OCI-LY7 (cell line): Measurements from ENCODE around the gene DUSP12. TPM values are rescaled to one million over a fixed set of nuclear protein-coding genes. Genes with fewer than 3 reads are reported as not detected.

Experiments
- BruUV-seq: library from RNA; stranded (reverse); fragments of 400-500 nt; replicated peaks from 2 replicates; lab custom pipeline; 2021; lab: Mats Ljungman, UMichigan
- CTCF ChIA-PET: fragments of 300-600 bp; sonication (Branson Sonifier 250); formaldehyde crosslinking; loops from one replicate; lab custom pipeline; 2022; ENCODE audit warnings: antibody characterized with exemption; ENCODE audit not compliant: unreplicated experiment; lab: Charles Lee
- POLR2A ChIA-PET: fragments of 300-600 bp; sonication (Branson Sonifier 250); formaldehyde crosslinking; loops from one replicate; lab custom pipeline; 2022; ENCODE audit warnings: antibody characterized with exemption; lab: Charles Lee
- DNase-seq: peaks from one replicate; pipeline ENCODE4 v3.0.0-alpha.2; 2015; ENCODE audit warnings: low spot score
- H2AFZ ChIP-seq: fragments of 200-600 bp; sonication (generic), shearing (Covaris generic); 2 replicates; pipeline ENCODE4 v1.6.1; 2014; ENCODE audit warnings: mild to moderate bottlenecking, antibody characterized with exemption, low read length, moderate library complexity
- H3K27ac ChIP-seq: fragments of 200-600 bp; sonication (generic); 2 replicates; pipeline ENCODE4 v1.5.1; 2014; ENCODE audit warnings: mixed run types, low read depth, mild to moderate bottlenecking, moderate library complexity, low read length, inconsistent platforms; ENCODE audit not compliant: poor library complexity, severe bottlenecking
- H3K36me3 ChIP-seq: fragments of 200-600 bp; sonication (generic); 2 replicates; pipeline ENCODE4 v1.6.1; 2014; ENCODE audit warnings: mild to moderate bottlenecking, antibody characterized with exemption, low read length, moderate library complexity, mixed read lengths; ENCODE audit not compliant: insufficient read depth
- H3K4me1 ChIP-seq: fragments of 200-600 bp; sonication (generic); 2 replicates; pipeline ENCODE4 v1.5.1; 2014; ENCODE audit warnings: mild to moderate bottlenecking, low read length; ENCODE audit not compliant: insufficient read depth, poor library complexity, severe bottlenecking
- H3K4me2 ChIP-seq: fragments of 200-600 bp; sonication (generic); 2 replicates; pipeline ENCODE4 v1.6.1; 2014; ENCODE audit warnings: mild to moderate bottlenecking, low read length
- H3K4me3 ChIP-seq: fragments of 200-600 bp; sonication (generic); 2 replicates; pipeline ENCODE4 v1.5.1; 2014; ENCODE audit warnings: mild to moderate bottlenecking, low read depth, low read length; ENCODE audit not compliant: poor library complexity, severe bottlenecking
- H3K79me2 ChIP-seq: fragments of 200-600 bp; sonication (generic); 2 replicates; pipeline ENCODE4 v1.6.1; 2016; ENCODE audit warnings: low read depth, mild to moderate bottlenecking, low read length, moderate library complexity, mixed read lengths; ENCODE audit not compliant: insufficient read depth
- H3K9me2 ChIP-seq: fragments of 200-600 bp; sonication (generic); 2 replicates; pipeline ENCODE4 v1.6.1; 2016; ENCODE audit warnings: mild to moderate bottlenecking, low read length, mixed read lengths; ENCODE audit not compliant: insufficient read depth
- H3K9me3 ChIP-seq: fragments of 200-600 bp; sonication (generic); 2 replicates; pipeline ENCODE4 v1.6.1; 2014; ENCODE audit warnings: mild to moderate bottlenecking, mixed run types, low read length, mixed read lengths
- H4K20me1 ChIP-seq: fragments of 200-600 bp; sonication (generic); 2 replicates; pipeline ENCODE4 v1.6.1; 2014; ENCODE audit warnings: mild to moderate bottlenecking, antibody characterized with exemption, low read length, moderate library complexity, mixed read lengths; ENCODE audit not compliant: insufficient read depth
- CTCF ChIP-seq: fragments of 200-600 bp; sonication (generic); conservative IDR thresholded peaks from 2 replicates; pipeline ENCODE4 v1.5.1; 2014; ENCODE audit warnings: mild to moderate bottlenecking, antibody characterized with exemption, low read length, moderate library complexity, mixed read lengths
- EZH2phosphoT487 ChIP-seq: fragments of 200-600 bp; sonication (generic); IDR thresholded peaks from 2 replicates; pipeline ENCODE4 v1.6.1; 2018; ENCODE audit warnings: low read depth, borderline replicate concordance, mild to moderate bottlenecking, mixed run types, antibody characterized with exemption, low read length, moderate library complexity, mixed read lengths
- intact Hi-C: fragments of 100-400 bp; cut with micrococcal nuclease; formaldehyde crosslinking; loops from one replicate; pipeline ENCODE4 v1.10.0; 2022; ENCODE audit not compliant: unreplicated experiment
- total RNA-seq, 2 experiments: library from RNA; depleted of rRNA in 1 of 2; stranded (reverse); fragments of >200 nt in 1 of 2; shearing (Covaris generic) in 1 of 2; gene quantifications; 2 replicates each; pipeline ENCODE4 v1.2.3, GENCODE V29; 2014 to 2022

The DUSP12 gene
- total RNA-seq, 2 experiments from 2014 or later = 37.3 to 43.9 TPM

- no peaks in the 10 kb centered on the region for H3K9me2 ChIP-seq
- H3K36me3 ChIP-seq = peaks cover 31% of the 10 kb centered on the region
- no peaks in the 10 kb centered on the region for H3K9me3 ChIP-seq
- peak overlapping the region; percentile 71 for H2AFZ ChIP-seq
- peak overlapping the region; percentile 96 for H3K27ac ChIP-seq
- TF ChIP-seq EZH2phosphoT487 (no peak), CTCF (no peak)
- peak overlapping the region; percentile 99 for H3K4me2 ChIP-seq
- no TSS peak for BruUV-seq
- H4K20me1 ChIP-seq = peaks cover 12% of the 10 kb centered on the region
- DNase-seq = peak; percentile 92
- POLR2A ChIA-PET = interaction anchor here (0.6 to 5.8 kb wide), 8 partner anchors 9 to 56 kb away, joined by 3 to 64 read pairs (median 4); no protein-coding TSS in a partner anchor
- H3K4me3 ChIP-seq = peak overlapping the region; percentile 80
- intact Hi-C loops = loop anchor here (5.0 kb wide), 2 partner anchors 58 to 792 kb away; partner anchors contain the start of gene UHMK1
- peaks cover 43% of the 10 kb centered on the region for H3K4me1 ChIP-seq
- H3K79me2 ChIP-seq = peaks cover 46% of the 10 kb centered on the region
- CTCF ChIA-PET = no interaction called here
Observed at GRCh38 chr1:161705537-161705936, 44.0 kb upstream of the DUSP12 start.

- Histone ChIP-seq H3K4me3 (peak overlapping the region; percentile 80), H3K9me3 (no peaks in the 10 kb centered on the region), H3K79me2 (peaks cover 52% of the 10 kb centered on the region), H3K4me1 (peaks cover 48% of the 10 kb centered on the region), H4K20me1 (peaks cover 15% of the 10 kb centered on the region), H3K4me2 (peak overlapping the region; percentile 99), H3K27ac (peak overlapping the region; percentile 96), H2AFZ (peak overlapping the region; percentile 71; the same call in 1 of the 2 replicates), H3K36me3 (peaks cover 36% of the 10 kb centered on the region), H3K9me2 (no peaks in the 10 kb centered on the region)
- intact Hi-C loops = loop anchor here (5.0 kb wide), 2 partner anchors 59 to 791 kb away; partner anchors contain the start of gene UHMK1
- no peak for DNase-seq
- ChIA-PET CTCF (interaction anchor here (2.1 kb wide), 1 partner anchor 32 kb away, joined by 12 read pairs; no protein-coding TSS in a partner anchor), POLR2A (interaction anchor here (1.6 to 5.8 kb wide), 8 partner anchors 10 to 43 kb away, joined by 4 to 64 read pairs (median 17); partner anchors contain the start of gene DUSP12)
- no TSS peak for BruUV-seq
- TF ChIP-seq CTCF (no peak), EZH2phosphoT487 (no peak)
Observed at GRCh38 chr1:161706113-161706481, 43.5 kb upstream of the DUSP12 start.
